Measurements from ENCODE around the gene GRIK2. TPM values are rescaled to one million over a fixed set of nuclear protein-coding genes. Genes with fewer than 3 reads are reported as not detected.

The GRIK2 gene
- total RNA-seq, 4 donors from 2014 or later = 0.47 to 7.8 (median 1.7) TPM

GRCh38 chr6:101490857-101491256 lies 97.3 kb downstream of the GRIK2 start:
- ATAC-seq (ENCODE audit: low FRiP score) = no peak
- no peak for DNase-seq (ENCODE audit: low spot score)
- no peak for TF ChIP-seq CTCF (IDR thresholded peaks at IDR 0.05)

GRCh38 chr6:101502818-101503217 lies 109.3 kb downstream of the GRIK2 start:
- DNase-seq (ENCODE audit: low spot score) (no peak), ATAC-seq (ENCODE audit: low FRiP score) (no peak)
- TF ChIP-seq CTCF (IDR thresholded peaks at IDR 0.05) = no peak

GRCh38 chr6:101509536-101509935 lies 116.0 kb downstream of the GRIK2 start:
- ATAC-seq (ENCODE audit: low FRiP score) (no peak), DNase-seq (ENCODE audit: low spot score) (no peak)
- no peak for TF ChIP-seq CTCF (IDR thresholded peaks at IDR 0.05)

GRCh38 chr6:101513181-101513580 lies 119.7 kb downstream of the GRIK2 start:
- no peak for DNase-seq (ENCODE audit: low spot score)
- no peak for TF ChIP-seq CTCF (IDR thresholded peaks at IDR 0.05)
- ATAC-seq (ENCODE audit: low FRiP score) = no peak

GRCh38 chr6:101516578-101516977 lies 123.1 kb downstream of the GRIK2 start:
- TF ChIP-seq CTCF (IDR thresholded peaks at IDR 0.05) = no peak
- ATAC-seq (ENCODE audit: low FRiP score) (no peak), DNase-seq (ENCODE audit: low spot score) (no peak)

GRCh38 chr6:101517632-101518031 lies 124.1 kb downstream of the GRIK2 start:
- ATAC-seq (ENCODE audit: low FRiP score) (no peak), DNase-seq (ENCODE audit: low spot score) (no peak)
- no peak for TF ChIP-seq CTCF (IDR thresholded peaks at IDR 0.05)

GRCh38 chr6:101522254-101522653 lies 128.7 kb downstream of the GRIK2 start:
- TF ChIP-seq CTCF (IDR thresholded peaks at IDR 0.05) = no peak
- ATAC-seq (ENCODE audit: low FRiP score) (no peak), DNase-seq (ENCODE audit: low spot score) (no peak)

Data from omental fat pad (tissue), 4 donors.